ENCODE measurements around the gene DLG1. TPM values are rescaled to one million over a fixed set of nuclear protein-coding genes. Genes with fewer than 3 reads are reported as not detected.

DLG1 gene
- total RNA-seq, 1 experiment from 2014 or later: 107 TPM

DNA sequence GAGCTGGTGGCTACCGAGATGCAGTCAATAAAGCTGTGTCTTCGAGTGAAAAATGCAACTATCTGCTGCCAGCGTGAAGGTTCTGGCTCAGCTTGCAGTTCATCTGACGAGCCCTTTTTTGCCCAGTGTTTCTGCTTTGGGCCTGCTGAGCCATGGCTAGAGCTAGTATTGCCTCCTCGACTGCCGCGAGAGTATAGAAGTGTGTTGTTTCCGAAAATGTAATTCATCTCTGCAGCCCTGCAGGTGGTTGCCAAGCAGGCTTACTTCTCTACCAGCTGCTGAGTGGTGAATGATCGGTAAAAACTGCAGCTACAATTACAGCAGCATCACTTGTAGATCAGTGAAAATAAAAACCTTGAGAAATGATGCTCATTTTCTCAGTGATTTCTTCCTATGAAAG lies 114.8 kb downstream of the DLG1 start:
- ChIA-PET POLR2A (ENCODE audit: low non-redundant PET) (no interaction called here), CTCF (no interaction called here)
- intact Hi-C loops (cut with micrococcal nuclease; ENCODE audit: unreplicated experiment): loop anchor here (10.0 kb wide), 2 partner anchors 129 to 579 kb away; no protein-coding TSS in a partner anchor
- no TSS peak for BruUV-seq (replicated peaks)
- Histone ChIP-seq H3K27me3 (replicated peaks; ENCODE audit: insufficient read depth, low read depth, low read length, poor library complexity) (no peaks in the 10 kb centered on the region), H3K9me3 (ENCODE audit: low read depth, low read length, poor library complexity, severe bottlenecking) (no peaks in the 10 kb centered on the region), H3K4me3 (ENCODE audit: low read depth, low read length, poor library complexity, severe bottlenecking) (no peak overlapping the region), H3K36me3 (ENCODE audit: insufficient read depth, low read length, poor library complexity, severe bottlenecking) (no peaks in the 10 kb centered on the region), H3K4me1 (ENCODE audit: insufficient read depth, low read length, poor library complexity, severe bottlenecking) (peaks cover 11% of the 10 kb centered on the region), H3K27ac (ENCODE audit: low read depth, low read length, poor library complexity, severe bottlenecking) (no peak overlapping the region)
- no peak for DNase-seq (ENCODE audit: low spot score)
- TF ChIP-seq CTCF (conservative IDR thresholded peaks at IDR 0.05; ENCODE audit: low read depth, low read length) (no peak), EZH2 (IDR thresholded peaks at IDR 0.05; ENCODE audit: borderline replicate concordance, low read depth, low read length, poor library complexity, severe bottlenecking) (no peak)

- BruUV-seq (replicated peaks): no TSS peak
- ChIA-PET CTCF (no interaction called here), POLR2A (ENCODE audit: low non-redundant PET) (no interaction called here)
- no peaks in the 10 kb centered on the region for H3K27me3 ChIP-seq (replicated peaks; ENCODE audit: insufficient read depth, low read depth, low read length, poor library complexity)
- TF ChIP-seq CTCF (conservative IDR thresholded peaks at IDR 0.05; ENCODE audit: low read depth, low read length): no peak
- TF ChIP-seq EZH2 (IDR thresholded peaks at IDR 0.05; ENCODE audit: borderline replicate concordance, low read depth, low read length, poor library complexity, severe bottlenecking): no peak
- no peak overlapping the region for H3K27ac ChIP-seq (ENCODE audit: low read depth, low read length, poor library complexity, severe bottlenecking)
- intact Hi-C loops (cut with micrococcal nuclease; ENCODE audit: unreplicated experiment): loop anchor here (10.0 kb wide), 2 partner anchors 127 to 577 kb away; no protein-coding TSS in a partner anchor
- H3K36me3 ChIP-seq (ENCODE audit: insufficient read depth, low read length, poor library complexity, severe bottlenecking): no peaks in the 10 kb centered on the region
- peak; percentile 38 for DNase-seq (ENCODE audit: low spot score)
- no peak overlapping the region for H3K4me3 ChIP-seq (ENCODE audit: low read depth, low read length, poor library complexity, severe bottlenecking)
- peaks cover 11% of the 10 kb centered on the region for H3K4me1 ChIP-seq (ENCODE audit: insufficient read depth, low read length, poor library complexity, severe bottlenecking)
- H3K9me3 ChIP-seq (ENCODE audit: low read depth, low read length, poor library complexity, severe bottlenecking): no peaks in the 10 kb centered on the region
These were observed 116.7 kb downstream of the DLG1 start for GRCh38 chr3:197181741-197182140.

DNA sequence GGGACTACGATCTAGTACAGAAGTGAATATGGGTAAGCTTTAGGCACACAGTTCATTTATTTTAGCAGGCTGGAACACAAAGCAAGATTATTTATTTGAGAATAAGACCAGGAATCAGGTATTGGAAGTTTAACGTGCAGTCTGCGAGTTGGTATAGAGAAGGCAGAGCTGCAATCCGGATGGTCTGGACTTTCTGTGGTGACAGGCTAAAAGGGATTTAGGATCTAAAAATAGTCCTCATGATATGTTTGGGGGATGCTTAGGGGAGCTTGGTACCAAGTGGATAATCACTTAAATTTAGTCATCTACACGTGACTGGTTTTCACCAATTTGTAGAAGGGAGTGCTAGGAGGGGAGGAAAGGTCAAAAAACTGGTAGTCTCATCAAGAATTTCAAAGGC lies 119.4 kb downstream of the DLG1 start:
- intact Hi-C loops (cut with micrococcal nuclease; ENCODE audit: unreplicated experiment): no loop called here
- no peak overlapping the region for H3K27ac ChIP-seq (ENCODE audit: low read depth, low read length, poor library complexity, severe bottlenecking)
- no peak for DNase-seq (ENCODE audit: low spot score)
- no peak overlapping the region for H3K4me3 ChIP-seq (ENCODE audit: low read depth, low read length, poor library complexity, severe bottlenecking)
- H3K4me1 ChIP-seq (ENCODE audit: insufficient read depth, low read length, poor library complexity, severe bottlenecking): peaks cover 25% of the 10 kb centered on the region
- no peaks in the 10 kb centered on the region for H3K27me3 ChIP-seq (replicated peaks; ENCODE audit: insufficient read depth, low read depth, low read length, poor library complexity)
- no peaks in the 10 kb centered on the region for H3K36me3 ChIP-seq (ENCODE audit: insufficient read depth, low read length, poor library complexity, severe bottlenecking)
- no peaks in the 10 kb centered on the region for H3K9me3 ChIP-seq (ENCODE audit: low read depth, low read length, poor library complexity, severe bottlenecking)
- CTCF ChIA-PET: no interaction called here
- POLR2A ChIA-PET (ENCODE audit: low non-redundant PET): no interaction called here
- no peak for TF ChIP-seq EZH2 (IDR thresholded peaks at IDR 0.05; ENCODE audit: borderline replicate concordance, low read depth, low read length, poor library complexity, severe bottlenecking)
- no peak for TF ChIP-seq CTCF (conservative IDR thresholded peaks at IDR 0.05; ENCODE audit: low read depth, low read length)
- BruUV-seq (replicated peaks): no TSS peak
